Fibroblast of lung (primary cell): ENCODE data around the gene UFC1. TPM values are rescaled to one million over a fixed set of nuclear protein-coding genes. Genes with fewer than 3 reads are reported as not detected.

Source experiments
- DNase-seq, 2 donors: peaks; one replicate each; pipeline versions ENCODE4 v3.0.0 to v3.0.0-alpha.2; 2010; ENCODE audit warnings: low read depth in 2 of 2
- H2AFZ ChIP-seq: 2 replicates; pipeline ENCODE4 v1.5.1; 2012; ENCODE audit warnings: low read length, control low read depth, inconsistent platforms
- H3K27ac ChIP-seq: 2 replicates; pipeline ENCODE4 v1.5.1; 2011; ENCODE audit warnings: low read length, control low read depth; ENCODE audit not compliant: insufficient read depth
- H3K27me3 ChIP-seq: 2 replicates; pipeline ENCODE4 v1.5.1; 2011; ENCODE audit warnings: mild to moderate bottlenecking, low read length; ENCODE audit not compliant: control insufficient read depth, insufficient read depth
- H3K36me3 ChIP-seq: 2 replicates; pipeline ENCODE4 v1.5.1; 2011; ENCODE audit warnings: low read length; ENCODE audit not compliant: control insufficient read depth, insufficient read depth
- H3K4me1 ChIP-seq: 2 replicates; pipeline ENCODE4 v1.5.1; 2011; ENCODE audit warnings: low read length; ENCODE audit not compliant: control insufficient read depth, insufficient read depth; ENCODE audit errors: extremely low read depth
- H3K4me2 ChIP-seq: 2 replicates; pipeline ENCODE4 v1.5.1; 2011; ENCODE audit warnings: low read length, control low read depth; ENCODE audit not compliant: insufficient read depth; ENCODE audit errors: extremely low read depth
- H3K4me3 ChIP-seq, 4 experiments: fragments of 200-600 bp in 1 of 4; sonication (generic) in 1 of 4; replicated peaks in 1 of 4; 2 replicates each; pipeline ENCODE4 v1.5.1; 2011 to 2016; ENCODE audit warnings: low read length in 4 of 4, low read depth in 3 of 4, mild to moderate bottlenecking in 3 of 4, control low read depth in 2 of 4, inconsistent platforms in 1 of 4, mixed read lengths in 1 of 4; ENCODE audit not compliant: insufficient read depth in 1 of 4; ENCODE audit errors: control extremely low read depth in 1 of 4
- H3K79me2 ChIP-seq: 2 replicates; pipeline ENCODE4 v1.5.1; 2012; ENCODE audit warnings: mild to moderate bottlenecking, low read length, inconsistent platforms; ENCODE audit not compliant: control insufficient read depth, insufficient read depth
- H3K9ac ChIP-seq: 2 replicates; pipeline ENCODE4 v1.5.1; 2011; ENCODE audit warnings: mild to moderate bottlenecking, low read length, control low read depth; ENCODE audit not compliant: insufficient read depth
- H3K9me3 ChIP-seq: 2 replicates; pipeline ENCODE4 v1.5.1; 2012; ENCODE audit warnings: low read depth, low read length; ENCODE audit not compliant: control insufficient read depth, insufficient read depth
- H4K20me1 ChIP-seq: 2 replicates; pipeline ENCODE4 v1.5.1; 2011; ENCODE audit warnings: low read length; ENCODE audit not compliant: control insufficient read depth, insufficient read depth; ENCODE audit errors: extremely low read depth
- EZH2 ChIP-seq: IDR thresholded peaks from 2 replicates; pipeline ENCODE4 v1.5.1; 2012; ENCODE audit warnings: low read length, control low read depth, mild to moderate bottlenecking; ENCODE audit errors: missing control alignments
- polyA minus RNA-seq: library from RNA; depleted of rRNA, polyadenylated mRNA; stranded (reverse); fragments of >200 nt; gene quantifications from 2 replicates; pipeline ENCODE4 v1.2.3, GENCODE V29; 2011; ENCODE audit warnings: low replicate concordance
- polyA plus RNA-seq, 2 donors: library from polyadenylated mRNA; depleted of rRNA in 1 of 2; stranded (reverse) in 1 of 2; unstranded in 1 of 2; fragments of >200 nt; gene quantifications; 2 replicates each; pipeline ENCODE4 v1.2.1, GENCODE V29; 2011 to 2012; ENCODE audit warnings: missing spikeins in 1 of 2
- total RNA-seq: library from RNA; depleted of rRNA; stranded (reverse); fragments of >200 nt; gene quantifications from 2 replicates; pipeline ENCODE4 v1.2.1, GENCODE V29; 2014
- TF ChIP-seq, protein P1 (sequence below), 2 donors: IDR thresholded peaks in 1 of 2; conservative IDR thresholded peaks in 1 of 2; 1 replicate in 1 of 2; 2 replicates in 1 of 2; pipeline ENCODE4 v1.5.1; 2011 to 2012; ENCODE audit warnings: low read length in 2 of 2, control low read depth in 1 of 2, inconsistent platforms in 1 of 2, low read depth in 1 of 2, mild to moderate bottlenecking in 1 of 2

UFC1 gene
- 87.0 and 95.8 TPM in 2 replicates for total RNA-seq
- 154 and 168 TPM in 2 replicates for polyA plus RNA-seq
- 112 and 116 TPM in 2 replicates for polyA plus RNA-seq (2012)
- polyA minus RNA-seq, result 8.2 and 13.4 TPM in 2 replicates

GRCh38 chr1:161153682-161154337 is at the start of gene UFC1:
TSS of gene UFC1 (plus strand) at chr1:161153978. CDS start at chr1:161153998, 20 bp downstream.
- Histone ChIP-seq H3K79me2 (peaks cover 1% of the 10 kb centered on the region), H3K4me2 (peak within 1 kb of the TSS; percentile 83), H3K27me3 (no peaks in the 10 kb centered on the region), H3K4me1 (no peaks in the 10 kb centered on the region), H4K20me1 (no peaks in the 10 kb centered on the region), H3K9ac (peak within 1 kb of the TSS; percentile 99), H3K27ac (peak within 1 kb of the TSS; percentile 100), H3K36me3 (peaks cover 8% of the 10 kb centered on the region), H3K4me3 (peak within 1 kb of the TSS; percentile 87 to 99 (median 96)), H2AFZ (peak within 1 kb of the TSS; percentile 99), H3K9me3 (no peaks in the 10 kb centered on the region)
- peak; percentile 92 to 94 for DNase-seq
- TF ChIP-seq, protein P1, sequence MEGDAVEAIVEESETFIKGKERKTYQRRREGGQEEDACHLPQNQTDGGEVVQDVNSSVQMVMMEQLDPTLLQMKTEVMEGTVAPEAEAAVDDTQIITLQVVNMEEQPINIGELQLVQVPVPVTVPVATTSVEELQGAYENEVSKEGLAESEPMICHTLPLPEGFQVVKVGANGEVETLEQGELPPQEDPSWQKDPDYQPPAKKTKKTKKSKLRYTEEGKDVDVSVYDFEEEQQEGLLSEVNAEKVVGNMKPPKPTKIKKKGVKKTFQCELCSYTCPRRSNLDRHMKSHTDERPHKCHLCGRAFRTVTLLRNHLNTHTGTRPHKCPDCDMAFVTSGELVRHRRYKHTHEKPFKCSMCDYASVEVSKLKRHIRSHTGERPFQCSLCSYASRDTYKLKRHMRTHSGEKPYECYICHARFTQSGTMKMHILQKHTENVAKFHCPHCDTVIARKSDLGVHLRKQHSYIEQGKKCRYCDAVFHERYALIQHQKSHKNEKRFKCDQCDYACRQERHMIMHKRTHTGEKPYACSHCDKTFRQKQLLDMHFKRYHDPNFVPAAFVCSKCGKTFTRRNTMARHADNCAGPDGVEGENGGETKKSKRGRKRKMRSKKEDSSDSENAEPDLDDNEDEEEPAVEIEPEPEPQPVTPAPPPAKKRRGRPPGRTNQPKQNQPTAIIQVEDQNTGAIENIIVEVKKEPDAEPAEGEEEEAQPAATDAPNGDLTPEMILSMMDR (conservative IDR thresholded peaks at IDR 0.05 in 1 of 2, IDR thresholded peaks at IDR 0.05 in 1 of 2; ENCODE audit: low read depth in 1 of 2, low read length in 2 of 2), result no peak
- TF ChIP-seq EZH2, result no peak

GRCh38 chr1:161106431-161106830 is 47.3 kb upstream of the UFC1 start:
- peaks cover 4% of the 10 kb centered on the region for H3K36me3 ChIP-seq
- no peaks in the 10 kb centered on the region for H3K27me3 ChIP-seq
- no peak overlapping the region for H2AFZ ChIP-seq
- no peak overlapping the region for H3K9ac ChIP-seq
- H3K27ac ChIP-seq, result no peak overlapping the region
- no peak for TF ChIP-seq EZH2
- TF ChIP-seq, protein P1 (conservative IDR thresholded peaks at IDR 0.05 in 1 of 2, IDR thresholded peaks at IDR 0.05 in 1 of 2; ENCODE audit: low read depth in 1 of 2, low read length in 2 of 2), result no peak
- no peaks in the 10 kb centered on the region for H4K20me1 ChIP-seq
- H3K4me1 ChIP-seq, result no peaks in the 10 kb centered on the region
- H3K9me3 ChIP-seq, result no peaks in the 10 kb centered on the region
- no peak overlapping the region for H3K4me2 ChIP-seq
- DNase-seq, result no peak
- no peak overlapping the region for H3K4me3 ChIP-seq
- H3K79me2 ChIP-seq, result peaks cover 38% of the 10 kb centered on the region

- Histone ChIP-seq H3K27ac (no peak overlapping the region), H2AFZ (no peak overlapping the region), H3K79me2 (peaks cover 64% of the 10 kb centered on the region), H3K9me3 (no peaks in the 10 kb centered on the region), H4K20me1 (peaks cover 2% of the 10 kb centered on the region), H3K4me3 (no peak overlapping the region), H3K27me3 (no peaks in the 10 kb centered on the region), H3K9ac (no peak overlapping the region), H3K36me3 (peaks cover 2% of the 10 kb centered on the region), H3K4me2 (no peak overlapping the region), H3K4me1 (peaks cover 3% of the 10 kb centered on the region)
- DNase-seq, result no peak
- TF ChIP-seq, protein P1 (conservative IDR thresholded peaks at IDR 0.05 in 1 of 2, IDR thresholded peaks at IDR 0.05 in 1 of 2; ENCODE audit: low read depth in 1 of 2, low read length in 2 of 2), result no peak
- no peak for TF ChIP-seq EZH2
Measured at GRCh38 chr1:161111117-161111516, 42.7 kb upstream of the UFC1 start.
